Measurements from ENCODE around the gene CBX1.
A peak's percentile ranks its signal among the peaks of the same experiment; 100 is the strongest.
"Not testable (repeated sequence)": the region's sequence is repeated elsewhere in the genome, so short reads cannot be mapped to it uniquely, and the experiment has no call there.

Gene CBX1

DNA sequence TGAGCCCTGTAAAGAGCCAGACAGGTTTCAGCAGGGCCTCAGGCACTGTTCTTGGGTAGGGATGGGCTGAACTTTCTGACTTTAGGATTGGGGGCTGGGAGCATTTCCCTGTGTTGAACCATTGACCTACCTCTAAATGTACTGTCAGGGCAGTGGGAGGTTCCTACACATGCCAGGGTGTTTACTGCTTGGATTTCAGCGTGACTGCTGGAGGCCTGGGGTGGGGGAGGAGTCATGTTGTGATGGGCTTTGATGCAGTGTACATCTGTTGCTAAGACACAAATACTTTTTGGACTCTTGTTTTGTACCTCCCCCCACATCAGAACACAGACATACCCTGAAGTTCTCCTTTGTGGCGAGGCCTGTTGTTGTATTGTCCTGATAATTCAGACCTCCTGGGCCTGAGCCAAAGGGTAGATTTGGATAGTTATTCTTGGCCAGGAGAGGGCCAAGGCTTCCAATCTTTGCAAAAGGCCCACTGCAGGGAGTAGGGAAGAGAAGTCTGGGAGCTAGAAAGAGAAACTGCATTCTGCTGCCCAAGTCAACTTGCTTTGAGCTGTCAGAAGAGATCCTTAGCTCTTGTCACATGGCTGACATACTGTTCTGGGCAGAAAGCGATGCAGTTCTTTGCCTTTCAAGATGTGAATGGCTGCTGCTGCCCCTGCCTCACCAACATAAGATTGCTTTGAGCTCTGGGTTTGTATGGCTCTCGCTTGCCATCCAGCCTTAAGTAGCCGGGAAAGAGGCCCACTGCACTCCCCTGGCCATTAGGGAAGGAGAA is 49.4 kb downstream of the CBX1 start:
- DNase-seq (ENCODE audit: low spot score) = peak; percentile 52

DNA sequence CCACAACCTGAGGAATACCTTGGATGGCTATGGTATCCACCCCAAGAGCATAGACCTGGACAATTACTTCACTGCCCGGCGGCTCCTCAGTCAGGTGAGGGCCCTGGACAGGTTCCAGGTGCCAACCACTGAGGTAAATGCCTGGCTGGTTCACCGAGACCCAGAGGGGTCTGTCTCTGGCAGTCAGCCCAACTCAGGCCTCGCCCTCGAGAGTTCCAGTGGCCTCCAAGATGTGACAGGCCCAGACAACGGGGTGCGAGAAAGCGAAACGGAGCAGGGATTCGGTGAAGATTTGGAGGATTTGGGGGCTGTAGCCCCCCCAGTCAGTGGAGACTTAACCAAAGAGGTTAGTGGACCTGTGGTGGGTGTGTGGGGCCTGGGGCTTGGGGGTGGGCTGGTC is 50.0 kb downstream of the CBX1 start:
- DNase-seq (ENCODE audit: low spot score) = no peak

DNA sequence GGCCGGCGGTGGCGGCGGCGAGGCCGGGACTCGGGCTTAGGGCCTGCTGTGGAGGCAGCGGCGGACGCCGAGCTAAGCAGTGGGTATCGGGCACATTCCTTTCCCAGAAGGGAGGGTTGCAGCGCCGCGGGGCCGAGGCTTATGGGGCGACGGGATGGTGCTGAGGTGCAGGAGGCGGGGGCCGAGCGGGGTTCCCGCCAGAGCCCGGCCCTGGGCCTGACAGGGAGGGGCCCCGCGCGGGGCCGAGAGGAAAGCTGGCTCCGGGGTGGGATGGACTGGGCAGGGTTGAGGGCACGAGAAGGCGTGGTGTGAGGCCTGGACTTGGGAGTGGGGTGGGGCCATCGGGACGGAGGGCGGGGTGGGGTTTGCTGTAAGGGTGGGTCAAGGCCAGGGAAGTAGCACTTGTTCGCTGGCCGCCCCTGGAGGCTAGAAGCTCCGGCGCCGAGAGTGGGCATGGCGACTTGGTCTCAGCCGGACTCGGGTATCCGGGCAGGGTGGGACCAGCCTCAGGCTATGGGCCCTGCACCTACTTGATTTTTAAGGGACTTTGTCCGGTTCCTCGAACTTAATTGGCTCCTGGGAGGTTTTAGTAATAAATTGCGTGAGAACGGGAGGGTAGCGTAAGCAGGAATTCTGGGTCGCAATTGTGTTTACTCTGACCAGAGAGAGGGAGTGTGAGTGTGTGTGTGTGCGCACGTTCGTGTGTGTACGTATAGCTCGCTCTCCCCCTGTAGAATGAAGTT is 52.7 kb downstream of the CBX1 start:
- peak; percentile 88 for DNase-seq (ENCODE audit: low spot score)

DNA sequence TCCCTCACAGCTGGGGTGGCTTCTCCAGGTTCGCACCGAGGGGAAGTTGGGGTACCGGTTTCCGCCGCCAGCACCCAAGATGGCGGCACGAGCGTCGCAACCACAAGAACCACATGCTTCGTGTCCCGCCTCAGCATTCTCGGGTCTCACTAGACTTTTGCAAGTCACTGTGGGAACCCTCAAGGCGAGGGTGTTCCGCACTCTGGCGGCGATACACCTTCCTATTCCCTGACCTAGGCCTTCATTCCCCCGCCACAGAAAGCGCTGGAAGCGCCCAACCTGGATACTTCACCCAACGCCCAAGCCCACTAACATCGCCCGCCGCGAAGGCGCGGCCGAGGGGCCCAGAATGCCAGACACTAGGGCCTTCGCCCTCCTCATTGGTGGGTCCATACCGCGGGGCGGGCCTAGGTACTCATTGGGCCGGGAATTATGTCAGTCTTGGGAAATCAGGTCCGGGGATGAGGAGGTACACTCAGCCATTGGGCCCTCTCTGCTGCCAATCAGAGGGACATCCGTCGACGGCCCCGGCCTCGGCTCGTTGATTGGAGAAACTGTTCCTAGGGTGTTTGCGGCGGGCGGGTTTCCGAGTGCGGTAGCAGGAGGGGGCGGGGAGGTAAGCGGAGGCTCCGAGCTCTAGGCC is 53.4 kb downstream of the CBX1 start, which contains the start of gene NFE2L1:
NFE2L1 (plus strand) TSS at position 619 of the 643 bp plus-strand sequence. CDS start 2,760 bp downstream, outside the sequence.
- DNase-seq (ENCODE audit: low spot score) = peak; percentile 98

DNA sequence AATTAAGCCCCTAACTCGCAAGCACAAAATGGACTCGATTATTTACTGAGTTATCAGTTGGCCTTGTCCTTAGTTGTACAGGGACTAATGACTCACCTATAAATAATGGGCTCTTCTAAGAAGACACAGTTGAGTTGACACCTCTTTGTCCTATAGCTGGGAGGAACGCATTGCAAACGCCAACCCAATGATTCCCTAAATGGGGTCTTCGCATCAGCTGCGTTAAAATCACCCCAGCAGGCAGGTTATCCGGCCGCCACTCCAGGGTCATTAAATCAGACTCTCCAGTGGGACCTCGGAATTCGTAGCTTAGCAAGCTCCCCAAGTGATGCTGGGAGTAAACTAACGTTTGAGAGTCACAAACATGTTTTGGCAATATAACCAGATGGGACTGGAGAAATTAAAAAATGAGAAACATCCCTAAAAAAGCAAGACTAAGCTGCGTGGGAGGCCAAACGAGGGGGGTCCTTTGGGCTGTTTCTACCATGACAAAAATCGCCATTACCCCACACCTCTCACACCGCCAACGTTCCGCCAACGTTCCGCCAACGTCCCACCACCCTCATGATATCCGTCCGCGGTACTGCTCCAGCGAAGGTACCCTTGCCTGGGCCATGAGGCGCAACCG is 54.1 kb downstream of the CBX1 start:
- DNase-seq (ENCODE audit: low spot score) = no peak

DNA sequence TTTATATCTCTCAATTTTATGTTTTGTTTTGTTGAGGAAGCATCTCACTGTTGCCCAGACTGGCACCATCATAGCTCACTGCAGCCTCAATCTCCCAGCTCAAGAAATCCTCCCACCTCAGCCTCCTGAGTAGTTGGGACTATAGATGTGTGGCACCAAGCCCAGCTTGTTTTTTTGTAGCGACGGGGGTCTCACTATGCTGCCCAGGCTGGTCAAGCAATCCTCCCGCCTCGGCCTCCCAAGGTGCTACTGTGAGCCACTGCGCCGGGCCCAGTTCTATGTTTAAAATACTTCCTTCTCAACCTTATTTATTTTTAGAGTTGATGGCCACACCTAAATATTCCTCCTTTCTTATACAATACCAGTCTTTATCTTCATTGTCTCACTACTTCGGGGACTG is 55.0 kb downstream of the CBX1 start:
- no peak for DNase-seq (ENCODE audit: low spot score)

DNA sequence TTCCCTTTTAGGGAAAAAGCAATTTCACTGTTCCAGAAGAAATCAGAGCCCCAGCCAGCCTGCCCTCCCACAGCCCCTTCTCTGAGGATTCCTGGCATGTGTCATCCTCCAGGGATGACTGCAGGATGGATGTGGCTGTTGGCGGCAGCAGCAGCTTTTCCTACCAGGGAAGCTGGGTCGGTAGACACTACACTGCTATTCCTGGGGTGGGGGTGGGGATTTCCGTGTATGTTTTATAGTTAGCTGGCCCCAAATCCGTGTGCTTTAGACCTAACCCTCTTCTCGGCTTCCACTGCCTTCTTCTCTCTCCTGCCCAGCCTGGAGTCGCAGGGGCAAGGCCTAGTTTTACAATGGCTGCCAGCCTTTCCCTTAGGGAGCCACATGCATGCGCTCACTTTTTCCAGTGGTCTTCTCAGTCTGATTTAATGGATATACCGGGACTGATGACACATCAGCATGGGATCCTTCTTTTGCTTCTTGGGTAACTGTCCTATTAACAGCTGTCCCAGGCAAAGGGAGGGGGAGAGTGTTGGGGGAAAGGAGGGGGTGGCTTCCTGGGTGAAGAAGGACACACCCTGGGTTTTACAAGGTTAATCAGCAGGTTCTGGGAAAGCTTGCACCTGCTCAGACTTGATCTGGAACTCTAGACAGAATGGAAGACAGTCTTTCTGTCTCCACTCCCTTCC is 55.8 kb downstream of the CBX1 start:
- no peak for DNase-seq (ENCODE audit: low spot score)

DNA sequence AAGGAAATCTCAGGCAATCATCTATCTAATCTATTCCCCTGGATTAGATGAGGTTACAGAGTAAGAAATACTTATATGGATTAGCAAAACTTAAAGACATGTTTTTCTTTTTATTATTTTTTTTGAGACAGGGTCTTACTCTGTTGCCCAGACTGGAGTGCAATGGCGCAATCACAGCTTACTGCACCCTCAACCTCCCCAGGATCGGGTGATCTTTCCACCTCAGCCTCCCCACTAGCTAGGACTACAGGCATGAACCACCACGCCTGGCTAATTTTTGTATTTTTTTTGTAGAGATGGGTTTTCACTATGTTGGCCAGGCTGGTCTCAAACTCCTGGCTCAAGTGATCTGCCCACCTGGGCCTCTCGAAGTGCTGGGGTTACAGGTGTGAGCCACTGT is 56.4 kb downstream of the CBX1 start:
- DNase-seq (ENCODE audit: low spot score) = no peak

DNA sequence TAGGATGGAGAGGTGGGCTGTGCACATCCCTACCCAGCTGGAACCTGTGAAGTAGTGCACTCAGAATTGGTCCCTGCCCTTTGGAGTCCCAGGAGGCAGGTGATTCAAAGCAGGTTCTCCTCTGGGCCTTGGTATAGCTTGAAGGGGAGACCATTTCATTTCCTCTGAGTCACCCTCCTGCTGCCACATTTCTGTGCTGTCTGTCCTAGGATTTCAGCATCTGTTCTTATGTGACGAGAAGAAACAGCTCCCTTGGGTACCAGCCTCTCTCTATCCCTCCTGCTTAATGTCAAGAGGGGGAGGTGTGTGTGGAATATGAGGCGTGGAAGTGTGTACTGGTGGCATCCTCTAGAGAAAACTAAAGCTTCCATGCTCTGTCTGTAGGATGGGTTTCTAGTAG is 58.1 kb downstream of the CBX1 start:
- DNase-seq (ENCODE audit: low spot score) = no peak

DNA sequence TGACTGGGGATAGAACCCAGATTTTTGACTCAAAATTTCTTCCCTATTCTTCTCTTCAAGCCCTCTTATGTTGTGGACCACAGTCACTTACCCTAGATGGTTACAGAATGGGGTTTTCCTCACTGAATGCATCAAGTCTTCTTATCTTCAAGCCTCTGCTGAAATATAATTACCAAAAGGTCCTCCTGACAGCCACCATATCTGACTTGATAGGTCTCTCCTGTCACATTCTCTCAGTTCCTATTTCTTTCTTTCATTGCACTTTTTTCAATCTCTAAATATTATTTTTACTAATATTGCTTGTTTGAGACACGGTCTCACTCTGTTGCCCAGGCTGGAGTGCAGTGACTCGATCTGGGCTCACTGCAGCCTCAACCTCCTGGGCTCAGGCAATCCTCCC is 62.6 kb downstream of the CBX1 start:
- DNase-seq (ENCODE audit: low spot score) = no peak

DNA sequence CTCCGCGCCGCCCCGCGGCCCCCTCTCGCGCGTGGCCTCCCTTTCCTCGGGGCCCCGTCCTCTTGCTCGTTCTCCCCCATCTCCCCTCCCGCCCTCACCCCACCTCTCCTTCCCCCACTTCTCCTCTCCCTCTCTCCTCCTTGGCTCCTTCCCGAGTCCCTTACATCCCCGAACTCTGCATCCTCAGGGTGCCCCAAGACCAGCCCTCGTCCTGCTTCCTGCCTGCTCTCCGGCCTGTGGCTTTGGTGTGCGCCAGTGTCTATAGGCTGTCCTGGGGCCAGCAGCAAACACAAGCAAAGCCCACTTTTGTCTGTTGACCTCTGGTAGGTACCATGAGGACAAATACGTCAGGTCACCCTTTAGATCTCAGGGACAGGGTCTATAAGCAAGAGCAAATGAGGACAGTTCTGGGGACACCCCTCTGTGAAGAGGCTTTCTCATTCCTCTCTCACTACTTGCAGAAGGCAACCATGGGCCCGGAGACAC is 63.4 kb downstream of the CBX1 start:
- DNase-seq (ENCODE audit: low spot score) = no peak

DNA sequence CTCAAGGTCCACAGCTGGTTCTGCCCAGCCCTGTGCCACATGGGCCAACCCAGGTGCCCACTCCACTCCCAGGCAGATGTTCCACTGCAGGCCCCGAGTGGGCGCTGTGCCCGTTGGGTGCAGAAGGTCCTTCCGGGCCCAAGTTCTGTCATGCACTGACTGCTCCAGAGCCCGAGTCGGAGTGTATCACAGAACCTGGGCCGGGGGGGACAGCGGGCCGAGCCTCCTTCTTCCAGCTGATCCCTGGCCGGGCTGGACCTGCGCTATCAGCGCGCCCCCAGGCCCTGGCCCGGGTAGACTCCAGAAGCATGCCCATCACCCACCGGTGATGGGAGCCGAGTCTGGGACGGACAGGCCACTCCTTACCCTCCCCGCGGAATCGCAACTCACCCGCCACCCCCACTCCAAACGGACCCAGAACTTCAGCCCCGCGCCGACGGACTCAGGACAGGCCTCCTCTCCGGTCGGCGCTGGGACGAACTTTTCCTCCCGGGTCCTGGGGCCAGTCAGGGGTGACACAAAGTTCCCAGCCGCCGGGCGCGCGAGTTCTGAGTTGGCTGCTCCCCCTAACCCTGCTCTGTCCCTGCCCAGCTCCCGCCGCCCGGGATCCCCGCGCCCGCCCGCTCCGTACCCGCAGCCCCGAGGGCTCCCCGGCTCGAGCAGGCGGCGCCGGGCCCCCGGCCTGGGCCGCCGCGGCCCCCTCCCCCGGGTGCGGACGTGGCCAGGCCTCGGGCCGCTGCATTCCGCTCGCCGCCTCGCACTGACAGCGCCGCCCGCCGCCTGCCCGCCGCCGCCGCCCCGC is 64.0 kb downstream of the CBX1 start, which contains the start of gene COPZ2:
COPZ2 (minus strand) TSS at position 762 of the 802 bp plus-strand sequence; CDS start at position 742, 20 bp downstream.
- DNase-seq (ENCODE audit: low spot score) = peak; percentile 72

DNA sequence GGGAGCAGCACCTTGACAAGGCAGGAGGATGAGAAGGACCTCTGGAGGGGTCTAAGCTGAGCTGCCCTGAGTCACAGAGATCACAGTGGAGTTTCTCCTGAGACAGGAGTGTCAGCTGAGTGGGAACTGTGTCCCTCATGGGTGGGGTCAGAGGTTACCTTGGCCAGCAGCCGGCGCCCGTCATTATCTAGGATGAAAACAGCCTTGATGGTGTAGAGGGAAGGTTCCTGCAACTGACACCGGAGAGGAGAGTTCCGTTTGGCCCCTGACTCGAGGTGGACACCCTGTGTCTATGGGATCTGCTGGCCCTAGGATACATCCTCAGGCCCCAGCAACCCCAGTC is 64.6 kb downstream of the CBX1 start:
- DNase-seq (ENCODE audit: low spot score) = no peak

DNA sequence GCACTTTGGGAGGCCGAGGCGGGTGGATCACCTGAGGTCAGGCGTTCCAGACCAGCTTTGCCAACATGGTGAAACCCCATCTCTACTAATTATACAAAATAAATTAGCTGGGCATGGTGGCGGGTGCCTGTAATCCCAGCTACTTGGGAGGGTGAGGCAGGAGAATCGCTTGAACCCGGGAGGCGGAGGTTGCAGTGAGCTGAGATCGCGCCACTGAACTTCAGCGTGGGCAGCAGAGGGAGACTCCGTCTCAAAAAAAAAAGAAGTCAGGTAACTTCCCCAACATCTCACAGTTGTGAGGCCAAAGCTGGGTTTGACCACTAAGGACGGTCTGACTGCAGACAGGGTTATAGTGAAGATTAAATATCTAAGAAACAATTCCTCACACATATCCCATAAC is 66.5 kb downstream of the CBX1 start:
- not testable (repeated sequence) for DNase-seq (ENCODE audit: low spot score)

DNA sequence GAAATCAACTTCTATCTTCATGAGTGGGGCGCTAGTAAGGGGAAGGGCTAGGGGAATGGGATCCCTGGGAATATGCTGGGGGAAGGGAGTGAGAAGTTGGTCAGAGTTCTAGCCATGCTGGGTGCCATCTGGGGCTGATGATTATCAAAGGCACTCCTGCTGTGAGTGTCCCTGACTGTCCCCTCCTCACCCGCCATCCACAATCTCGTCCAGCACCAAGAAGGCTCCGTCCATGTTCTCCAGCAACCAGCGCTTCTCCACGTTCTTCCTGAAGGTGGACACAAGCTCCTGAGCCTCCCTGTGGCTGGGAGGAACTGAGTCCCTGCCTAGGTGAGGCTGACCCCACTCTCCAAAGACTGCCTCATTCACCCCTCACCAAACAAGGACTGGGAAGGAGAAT is 69.3 kb downstream of the CBX1 start:
- DNase-seq (ENCODE audit: low spot score) = no peak

DNA sequence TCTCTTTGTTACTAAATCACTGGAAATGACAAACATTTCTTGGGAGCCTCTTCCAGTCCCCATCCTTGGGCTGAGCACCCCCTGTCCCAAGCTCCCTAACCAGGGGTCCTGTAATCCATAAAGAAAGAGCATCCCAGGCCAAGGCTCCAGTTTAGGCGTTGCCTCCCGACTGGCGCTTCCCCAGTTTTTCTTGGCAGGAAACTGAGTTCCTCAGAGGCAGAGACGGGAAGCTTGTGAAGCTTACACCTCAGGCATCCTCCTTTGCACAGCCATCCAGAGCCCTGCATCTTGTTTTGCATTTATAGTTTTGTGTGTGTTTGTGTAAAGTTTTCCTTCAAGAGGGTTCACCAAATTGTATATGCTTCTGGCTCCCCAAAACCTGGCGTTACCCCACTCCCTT is 70.7 kb downstream of the CBX1 start:
- no peak for DNase-seq (ENCODE audit: low spot score)

DNA sequence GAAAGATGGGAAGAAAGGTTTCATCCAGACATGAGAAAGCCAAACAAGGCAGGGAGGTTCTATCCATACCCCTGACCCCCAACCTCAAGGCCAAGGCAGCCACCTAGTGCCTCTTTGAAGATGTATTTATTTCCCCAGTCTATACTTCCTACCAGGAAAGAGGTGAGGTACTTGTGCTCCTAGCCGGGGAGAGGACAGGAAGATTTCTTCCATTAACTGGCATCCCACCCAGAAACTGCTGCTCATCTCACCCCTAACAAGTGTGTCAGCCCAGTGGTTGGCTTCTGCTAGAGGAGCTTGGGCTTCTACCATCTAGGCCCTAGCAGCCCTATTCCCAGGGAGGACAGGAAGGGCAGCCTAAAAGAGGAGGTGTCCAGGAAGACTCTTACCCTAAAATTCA is 72.5 kb downstream of the CBX1 start:
- no peak for DNase-seq (ENCODE audit: low spot score)

DNA sequence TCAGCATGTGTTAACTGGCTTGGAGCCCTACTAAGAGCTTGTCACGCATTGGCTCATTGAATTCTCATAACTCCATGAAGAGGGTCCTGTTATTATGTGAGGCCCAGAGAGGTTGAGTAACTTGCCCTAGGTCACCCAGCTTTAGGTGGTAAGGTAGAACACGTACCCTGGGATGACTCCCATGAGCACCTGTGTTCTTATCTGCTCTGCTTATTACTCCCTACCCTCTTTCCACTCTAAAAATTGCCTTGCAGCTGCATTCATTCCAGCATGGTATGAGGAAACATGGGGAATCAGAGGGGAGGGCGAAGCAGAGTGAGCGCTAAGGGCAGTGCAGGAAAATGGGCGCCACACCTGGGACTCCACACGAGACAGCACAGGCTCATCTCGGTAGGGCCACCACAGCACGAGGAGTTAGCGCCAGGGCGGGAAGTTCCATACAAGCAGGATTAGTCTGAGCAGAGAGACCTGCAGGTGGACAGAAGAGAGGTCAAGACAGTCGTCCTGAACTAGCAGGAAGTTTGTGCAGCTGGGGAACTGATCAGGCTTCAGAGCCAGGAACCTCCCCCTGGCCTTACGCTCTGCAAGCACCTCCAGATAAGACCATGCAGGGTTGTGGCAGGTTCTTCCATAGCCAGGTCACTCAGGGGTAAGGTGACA is 73.8 kb downstream of the CBX1 start:
- DNase-seq (ENCODE audit: low spot score) = no peak

DNA sequence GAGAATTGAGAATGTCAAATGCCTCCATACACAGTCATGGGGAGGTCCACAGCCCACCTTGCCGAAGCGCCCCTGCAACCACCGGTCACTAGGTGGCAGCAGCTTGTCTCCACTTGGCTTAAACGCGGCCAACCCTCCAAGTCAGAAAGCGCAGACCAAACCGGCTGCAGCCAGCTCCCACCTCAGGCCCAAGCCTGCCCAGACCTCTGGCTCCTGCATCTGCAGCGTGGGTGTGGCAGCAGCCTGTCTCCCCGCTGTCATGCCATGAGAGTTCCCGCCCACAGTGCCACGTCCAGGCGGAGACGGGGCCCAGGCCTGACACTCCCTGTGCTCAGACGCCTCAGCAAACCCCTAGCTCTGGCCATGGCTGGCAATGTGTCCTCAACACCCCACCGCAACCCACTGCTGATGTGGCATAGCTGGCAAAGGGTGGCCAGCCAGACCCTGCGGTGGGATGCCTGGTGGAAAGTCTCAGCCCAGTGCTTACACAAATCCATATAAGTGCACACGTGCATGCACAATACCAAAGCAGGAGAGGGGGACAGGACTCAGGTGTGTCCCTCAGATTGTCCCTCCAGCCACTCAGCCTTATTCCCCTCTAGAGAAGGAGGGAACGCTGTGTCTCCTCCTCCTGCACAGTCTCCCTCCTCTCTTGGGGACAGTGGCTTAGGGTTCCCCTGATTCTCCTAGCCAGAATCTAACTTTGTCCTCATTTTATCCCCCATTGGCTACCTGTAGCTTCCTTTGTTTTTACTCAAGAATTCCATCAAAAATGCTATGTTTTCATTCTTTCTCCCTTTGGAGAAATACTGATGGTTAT is 74.6 kb downstream of the CBX1 start:
- DNase-seq (ENCODE audit: low spot score) = peak; percentile 93

All from AG08395 (cell line).